GM12892 (cell line): ENCODE measurements around the gene ZMYND10.

Experiments
- POLR2A ChIP-seq: IDR thresholded peaks from 2 replicates; pipeline ENCODE4 v1.6.1; 2011; ENCODE audit warnings: low read depth, low read length, control low read depth
- POLR2AphosphoS5 ChIP-seq: IDR thresholded peaks from 2 replicates; pipeline ENCODE4 v1.6.1; 2011; ENCODE audit warnings: low read depth, low read length, control low read depth

- TF ChIP-seq POLR2A = no peak
- no peak for TF ChIP-seq POLR2AphosphoS5
These were observed 28.8 kb downstream of the ZMYND10 start for GRCh38 chr3:50316657-50317242.
